NT2/D1 (cell line): ENCODE measurements around the gene RBFOX1.

Experiments used
- SUZ12 ChIP-seq: IDR thresholded peaks from 2 replicates; pipeline ENCODE4 v1.6.1; 2011; ENCODE audit not compliant: insufficient read length, insufficient read depth; ENCODE audit errors: extremely low read depth
- ZNF274 ChIP-seq: IDR thresholded peaks from 2 replicates; pipeline ENCODE4 v1.6.1; 2011; ENCODE audit warnings: mild to moderate bottlenecking, low read depth, low read length

GRCh38 chr16:7342598-7342997 lies 10.0 kb downstream of the RBFOX1 start:
- no peak for TF ChIP-seq SUZ12
- TF ChIP-seq ZNF274 = no peak
